DMS153 treated with DMSO at 0.1 percent for 48 hours (cell line): ENCODE data around the gene TYK2.
A peak's percentile ranks its signal among the peaks of the same experiment; 100 is the strongest.
"Not testable (repeated sequence)": the region's sequence is repeated elsewhere in the genome, so short reads cannot be mapped to it uniquely, and the experiment has no call there.

Experiments used
- DNase-seq: peaks from one replicate; lab custom pipeline; 2025; ENCODE audit not compliant: unreplicated experiment; lab: John Stamatoyannopoulos, UW

The TYK2 gene

DNA sequence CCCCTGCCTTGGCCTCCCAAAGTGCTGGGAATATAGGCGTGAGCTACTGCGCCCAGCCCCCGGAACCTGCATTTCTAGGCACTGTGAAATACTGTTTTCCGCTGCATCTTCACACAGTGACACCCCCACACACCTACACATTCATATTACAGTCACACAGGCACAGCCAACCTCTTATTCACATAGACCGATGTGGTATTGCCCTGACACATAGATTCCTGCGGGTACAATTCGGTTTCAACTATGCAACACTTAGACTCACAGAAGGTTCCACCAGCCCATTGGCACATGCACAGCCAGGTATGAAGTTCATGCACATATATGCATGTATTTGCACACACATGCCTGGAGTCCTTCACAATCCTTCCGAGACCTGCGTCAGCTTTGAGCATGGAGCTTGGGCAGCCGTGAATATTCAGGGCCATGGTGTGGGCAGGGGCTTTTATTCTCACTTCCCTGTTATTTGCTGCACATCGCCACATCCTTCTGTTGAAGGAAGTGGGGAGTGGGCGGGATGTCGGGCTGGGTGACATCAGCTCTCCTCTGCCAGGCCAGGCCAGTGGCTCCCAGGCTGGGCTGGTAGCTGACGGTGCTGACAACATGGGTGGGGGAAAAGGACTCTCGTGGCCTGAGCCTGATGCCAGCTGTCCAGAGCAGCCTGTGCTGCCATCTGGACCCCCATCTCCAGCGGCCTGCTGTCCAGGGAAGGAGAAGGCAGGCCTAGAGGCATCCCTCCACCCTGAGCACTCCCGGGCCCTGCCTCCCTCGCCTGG is 28.3 kb upstream of the TYK2 start:
- no peak for DNase-seq

DNA sequence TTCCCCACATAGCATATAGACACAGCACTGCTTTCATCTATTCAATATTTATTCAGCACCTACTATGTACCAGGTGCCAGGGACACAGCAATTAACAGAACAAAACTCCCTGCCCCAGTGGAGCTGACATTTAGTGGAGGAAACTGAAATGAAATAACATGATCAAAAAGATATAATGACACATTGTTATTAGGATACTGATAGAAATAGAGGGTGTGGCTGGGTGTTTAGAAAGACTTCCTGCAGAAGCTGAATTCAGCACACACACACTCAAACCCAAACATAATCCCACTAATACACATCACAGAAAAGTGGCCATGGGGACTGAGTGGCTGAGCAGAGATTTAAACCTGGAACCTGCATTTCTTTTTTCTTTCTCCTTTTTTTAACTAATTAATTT is 26.7 kb upstream of the TYK2 start:
- DNase-seq: no peak

DNA sequence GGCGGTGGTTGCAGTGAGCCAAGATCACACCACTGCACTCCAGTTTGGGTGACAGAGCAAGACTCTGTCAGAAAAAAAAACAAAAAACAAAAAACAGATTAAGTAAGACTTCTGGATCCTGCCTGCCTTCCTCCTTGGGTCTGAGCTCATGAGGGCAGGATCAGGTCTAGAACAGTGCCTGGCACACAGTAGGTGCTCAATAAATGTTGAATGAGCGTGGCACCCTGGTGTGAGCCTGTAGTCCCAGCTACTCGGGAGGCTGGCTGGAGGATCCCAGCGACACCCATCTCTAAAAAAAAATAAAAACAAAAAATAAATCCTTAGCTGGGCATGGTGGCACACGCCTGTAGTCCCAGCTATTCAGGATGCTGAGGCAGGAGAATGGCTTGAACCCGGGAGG is 25.8 kb upstream of the TYK2 start:
- DNase-seq: no peak

DNA sequence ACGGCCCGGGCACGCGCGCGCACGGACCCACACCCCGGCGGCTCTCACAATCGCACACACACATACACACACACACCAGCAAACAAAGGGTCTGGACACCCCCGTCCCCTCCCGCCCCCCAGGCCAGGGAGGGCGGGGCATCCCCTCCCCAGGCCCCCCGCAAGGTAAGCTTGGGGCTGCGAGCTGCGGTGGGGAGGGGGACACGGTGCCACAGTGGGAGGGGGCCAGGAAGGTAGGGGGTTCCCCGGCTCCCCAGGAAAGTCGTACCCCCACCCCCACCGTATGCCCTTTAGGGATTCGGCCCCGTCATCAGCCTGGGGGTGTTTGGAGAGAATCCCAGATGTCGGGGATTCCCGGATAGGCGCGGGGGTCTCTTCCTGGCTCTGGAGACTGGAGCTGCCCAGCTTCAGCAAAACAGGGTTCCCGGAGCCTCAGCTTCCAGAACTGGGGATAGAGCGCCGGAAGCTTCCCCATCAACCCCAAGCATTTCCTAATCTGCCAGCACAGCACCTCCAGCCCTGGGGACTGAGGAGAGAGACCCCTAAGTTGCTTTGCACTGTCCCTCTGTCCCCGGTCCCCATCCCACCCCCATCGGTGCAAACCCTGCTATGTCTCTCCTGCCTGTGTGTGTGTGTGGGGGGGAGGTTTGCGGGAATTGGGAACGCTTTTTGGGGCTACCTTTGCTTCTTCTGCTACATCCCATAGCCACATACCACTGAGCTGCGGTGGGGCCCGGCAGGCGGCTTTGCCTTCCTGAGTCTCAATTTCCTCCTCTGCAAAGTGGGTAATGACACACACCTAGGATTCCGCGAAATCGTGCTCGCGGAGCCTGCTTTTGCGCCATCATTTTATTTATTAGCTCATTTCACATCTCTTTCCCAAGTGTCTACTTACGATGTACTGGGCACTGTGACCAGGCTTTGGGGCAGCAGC is 24.8 kb upstream of the TYK2 start:
- DNase-seq: no peak

DNA sequence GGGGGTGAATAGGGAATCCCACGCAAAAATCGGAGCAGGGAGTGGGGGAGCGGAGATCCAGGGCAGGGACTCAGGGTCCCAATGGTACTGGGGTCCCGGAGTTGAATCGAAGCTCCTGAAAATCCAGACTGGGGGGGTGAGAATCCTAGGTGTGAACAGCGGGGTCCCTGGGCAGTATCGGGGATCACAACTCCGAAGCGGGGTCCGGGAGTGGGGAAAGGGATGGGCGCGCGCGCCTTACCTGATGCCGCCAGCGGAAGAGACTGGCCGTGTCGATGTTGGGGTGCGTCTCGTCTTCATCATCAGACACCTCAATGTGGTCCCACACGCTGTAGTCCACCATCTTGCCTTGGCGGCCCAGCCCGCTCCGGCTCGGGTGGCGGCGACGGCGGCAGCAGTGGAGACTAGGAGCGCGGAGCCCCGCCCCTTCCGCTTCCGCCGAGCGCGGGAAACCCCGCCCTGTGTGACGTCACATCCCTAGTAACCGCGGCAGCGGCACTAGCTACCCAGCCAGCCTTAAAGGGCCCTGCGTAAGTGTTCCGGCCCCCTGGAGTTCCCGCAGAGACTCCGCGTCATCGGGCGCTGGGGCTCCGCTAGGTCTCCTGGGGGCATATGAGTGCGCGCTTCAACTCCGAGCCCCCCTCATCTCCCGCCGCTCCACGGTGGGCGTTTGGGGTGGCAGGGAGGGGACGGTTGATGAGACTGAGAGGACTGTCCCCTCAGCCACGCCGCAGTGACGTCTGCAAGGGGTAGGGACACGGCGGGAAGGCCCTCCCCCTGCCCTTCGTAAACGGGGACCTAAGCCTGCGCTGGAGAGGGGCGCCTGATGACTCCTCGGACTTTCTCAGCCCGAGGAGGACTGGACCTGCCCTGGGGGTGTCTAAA is 23.0 kb upstream of the TYK2 start, which contains the start of gene CDC37:
Gene CDC37 (minus strand): TSS at position 406 of the 885 bp plus-strand sequence. CDS start 63 bp downstream, at position 343.
- peak; percentile 65 for DNase-seq

DNA sequence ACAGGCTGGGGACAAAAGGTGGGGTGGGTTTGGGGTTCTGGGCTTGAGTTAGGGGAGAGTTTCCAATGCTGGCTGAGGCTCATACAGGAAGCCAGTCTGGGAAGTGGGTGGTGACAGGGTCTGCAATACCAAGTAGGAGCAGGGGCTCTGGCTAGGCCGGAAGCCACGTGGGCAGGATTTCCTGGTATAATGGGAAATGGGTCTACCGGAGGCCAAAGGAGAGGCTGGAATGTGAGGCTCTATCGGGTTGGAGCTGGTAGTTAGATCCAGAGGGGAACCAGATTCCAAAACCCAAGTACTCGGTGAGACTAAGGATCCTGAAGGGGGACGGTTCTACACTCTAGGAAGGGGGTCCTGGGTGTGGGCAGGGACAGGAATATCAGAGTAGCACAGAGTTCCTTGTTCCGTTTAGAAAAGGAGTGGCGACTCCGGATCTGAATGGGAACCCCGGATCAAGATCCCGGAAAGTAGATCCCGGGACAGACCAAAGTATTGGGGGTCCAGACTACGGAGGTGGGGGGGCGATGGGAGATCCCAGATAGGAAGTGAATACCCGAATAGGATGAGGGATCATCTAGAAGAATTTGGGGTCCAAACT is 22.2 kb upstream of the TYK2 start:
- DNase-seq: no peak

DNA sequence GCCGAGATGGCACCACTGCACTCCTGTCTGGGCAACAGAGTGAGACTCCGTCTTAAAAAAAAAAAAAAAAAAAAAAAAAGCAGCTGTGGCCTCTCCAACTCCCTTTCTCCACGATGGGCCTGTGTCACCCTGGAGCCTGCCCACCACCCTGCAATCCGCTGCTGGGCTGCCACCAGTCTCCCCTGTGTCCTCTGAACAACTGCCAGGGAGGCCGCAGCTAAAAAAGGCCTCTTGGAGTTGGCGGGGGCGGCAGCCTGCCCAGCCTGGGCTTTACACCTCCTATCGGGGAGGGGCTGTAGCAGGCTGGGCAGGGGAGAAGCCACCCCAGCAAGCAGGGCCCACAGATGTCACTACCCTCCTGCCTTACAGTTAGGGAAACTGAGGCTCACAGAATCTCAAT is 19.5 kb upstream of the TYK2 start:
- DNase-seq: no peak

DNA sequence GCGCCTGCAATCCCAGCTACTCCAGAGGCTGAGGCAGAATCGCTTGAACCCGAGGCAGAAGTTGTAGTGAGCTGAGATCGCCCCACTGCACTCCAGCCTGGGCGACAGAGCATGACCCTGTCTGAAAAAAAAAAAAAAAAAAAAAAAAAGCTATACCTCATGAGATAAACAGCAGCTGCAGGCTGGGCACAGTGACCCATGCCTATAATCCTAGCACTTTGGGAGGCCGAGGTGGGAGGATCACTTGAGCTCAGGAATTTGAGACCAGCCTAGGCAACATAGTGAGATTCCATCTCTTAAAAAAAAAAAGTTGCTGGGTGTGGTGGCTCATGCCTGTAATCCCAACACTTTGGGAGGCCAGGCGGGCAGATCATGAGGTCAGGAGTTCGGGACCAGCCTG is 19.0 kb upstream of the TYK2 start:
- not testable (repeated sequence) for DNase-seq

DNA sequence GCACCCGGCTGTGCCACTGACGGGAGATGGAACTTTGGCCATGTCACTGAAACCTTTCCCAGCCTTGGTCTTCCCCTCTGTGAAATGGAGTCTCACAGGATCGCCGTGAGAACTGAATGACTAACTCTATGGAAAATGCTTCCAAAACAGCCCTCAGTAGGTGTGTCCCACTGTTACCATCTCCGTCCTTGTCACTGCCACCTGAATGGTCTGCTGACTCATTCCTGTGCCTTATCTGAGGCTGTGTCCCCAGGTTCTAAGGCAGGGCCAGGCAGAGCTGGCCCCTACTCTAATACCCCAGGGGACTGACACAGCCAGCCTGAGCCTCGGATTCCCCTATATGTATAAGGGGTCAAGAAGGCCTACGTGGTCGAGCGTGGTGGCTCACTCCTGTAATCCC is 18.4 kb upstream of the TYK2 start:
- DNase-seq: no peak

DNA sequence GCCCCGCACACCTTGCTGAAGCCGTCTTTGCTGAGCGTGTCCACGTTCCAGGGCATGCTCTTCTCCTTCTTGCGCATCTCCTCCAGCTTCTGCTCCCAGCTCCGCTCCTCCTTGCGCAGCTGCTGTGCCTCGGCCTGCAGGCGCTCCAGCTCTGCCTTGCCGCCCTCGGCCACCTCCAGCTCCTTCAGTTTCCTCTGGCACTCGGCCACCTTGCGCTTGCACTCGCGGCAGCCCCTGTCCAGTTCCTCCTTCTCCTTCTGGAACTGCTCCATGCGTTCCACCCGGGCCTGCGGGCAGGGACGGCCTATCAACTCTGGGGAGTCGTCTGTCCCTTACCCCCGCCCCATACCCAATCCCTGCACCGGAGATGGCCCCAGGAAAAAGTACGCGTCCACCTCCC is 15.5 kb upstream of the TYK2 start:
- DNase-seq: no peak

DNA sequence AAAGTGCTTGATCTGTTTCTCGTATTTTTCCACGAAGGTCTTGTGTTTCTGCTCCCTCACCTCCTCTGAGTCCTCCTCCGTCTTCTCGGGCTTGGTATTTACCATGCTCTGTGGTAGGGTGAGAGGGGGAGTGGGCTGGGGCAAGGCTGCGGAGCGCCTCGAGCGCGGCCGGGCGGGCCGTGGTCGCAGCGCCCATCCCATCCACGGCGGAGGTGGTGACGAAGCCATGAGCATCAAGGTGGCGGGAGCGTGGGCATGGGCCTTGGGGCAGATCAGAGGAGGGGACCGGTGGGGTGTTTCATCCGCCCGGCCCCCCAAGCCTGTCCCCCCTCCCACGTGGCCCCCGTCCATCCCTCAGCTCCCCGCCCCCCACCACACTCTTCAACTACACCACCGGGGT is 15.1 kb upstream of the TYK2 start:
- DNase-seq: no peak

DNA sequence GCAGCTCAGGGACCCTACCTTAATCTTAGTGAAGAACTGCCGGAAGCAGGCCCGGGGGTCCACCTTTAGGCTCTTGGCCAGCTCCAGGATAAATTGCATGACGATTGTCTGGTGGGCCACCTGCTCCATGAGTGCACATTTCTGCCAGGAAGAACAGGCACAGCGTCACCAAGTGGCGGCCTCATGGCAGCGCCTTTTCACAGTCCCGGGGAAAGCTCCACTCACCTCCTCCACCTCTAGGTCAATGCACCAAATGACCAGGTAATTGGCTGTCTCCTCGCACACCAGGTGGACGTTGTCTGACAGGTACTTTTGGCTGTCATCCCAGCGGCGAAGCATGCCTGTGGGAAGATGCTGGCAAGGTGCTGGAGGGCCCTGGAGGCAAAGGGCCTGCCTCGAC is 14.6 kb upstream of the TYK2 start:
- DNase-seq: no peak

DNA sequence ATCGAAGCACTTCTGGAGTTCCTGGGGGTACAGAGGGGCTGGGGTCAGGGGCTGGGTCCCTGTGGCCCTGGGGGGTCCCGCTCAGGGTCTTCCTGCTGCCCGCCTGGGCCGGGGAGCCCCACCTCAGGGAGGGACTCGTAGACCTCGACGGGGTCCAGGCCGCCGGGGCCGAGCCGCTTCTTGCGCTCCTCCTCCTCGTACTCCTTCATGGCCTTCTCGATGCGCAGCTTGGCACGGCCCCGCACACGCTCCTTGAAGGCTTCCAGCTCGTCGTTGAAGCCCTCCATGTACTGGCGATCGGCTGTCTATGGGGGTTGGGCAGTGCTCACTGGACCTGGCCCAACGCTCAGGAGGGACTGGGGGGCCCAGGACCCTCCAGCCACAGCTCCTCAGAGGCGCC is 12.8 kb upstream of the TYK2 start:
- DNase-seq: no peak

DNA sequence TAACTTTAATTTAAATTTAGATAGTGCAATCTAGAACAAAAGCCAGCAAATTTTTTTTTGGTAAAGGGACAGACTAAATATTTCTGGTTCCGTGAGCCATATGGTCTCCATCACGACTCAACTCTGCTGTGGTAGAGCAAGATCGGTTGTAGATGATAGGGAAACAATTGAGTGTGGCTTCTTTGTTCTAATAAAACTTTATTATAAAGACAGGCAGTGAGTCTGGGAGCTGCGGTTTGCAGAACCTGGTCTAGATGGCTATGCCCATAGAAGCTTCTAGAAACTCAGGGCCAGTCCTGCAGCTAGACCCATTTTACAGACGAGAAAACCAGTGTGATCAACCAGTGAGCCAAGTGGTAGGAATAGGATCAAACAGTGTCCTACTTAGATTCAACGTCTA is 11.7 kb upstream of the TYK2 start:
- no peak for DNase-seq

DNA sequence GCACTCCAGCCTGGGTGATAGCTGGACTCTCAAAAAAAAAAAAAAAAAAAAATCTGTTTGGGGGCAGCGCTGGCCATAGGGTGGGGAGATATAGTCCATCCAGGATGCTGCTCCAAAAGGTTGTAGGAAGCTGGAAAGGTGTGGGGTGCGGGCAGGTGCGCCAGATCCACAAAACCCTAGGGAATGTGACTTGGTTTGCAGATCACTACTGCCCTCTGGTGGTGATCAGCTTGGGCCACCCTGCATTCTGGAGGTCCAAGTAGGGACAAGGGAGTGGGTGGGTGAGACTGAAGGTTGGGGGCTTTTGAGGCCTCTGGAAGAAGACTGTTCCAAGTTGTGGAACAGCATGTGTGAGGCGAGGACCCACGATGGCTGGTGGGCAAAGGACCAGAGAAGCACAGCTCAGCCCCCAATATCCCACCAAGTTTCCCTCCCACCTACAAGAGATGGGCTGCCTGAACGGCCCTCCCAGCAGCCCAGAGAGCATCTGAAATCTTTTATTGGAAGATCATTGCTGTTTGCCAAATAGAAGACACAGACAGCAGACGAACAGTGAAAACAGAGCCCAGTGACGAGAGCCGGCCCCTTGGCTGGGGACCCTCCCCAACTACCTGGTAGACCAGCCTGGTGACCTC is 10.4 kb upstream of the TYK2 start:
- peak; percentile 35 for DNase-seq

DNA sequence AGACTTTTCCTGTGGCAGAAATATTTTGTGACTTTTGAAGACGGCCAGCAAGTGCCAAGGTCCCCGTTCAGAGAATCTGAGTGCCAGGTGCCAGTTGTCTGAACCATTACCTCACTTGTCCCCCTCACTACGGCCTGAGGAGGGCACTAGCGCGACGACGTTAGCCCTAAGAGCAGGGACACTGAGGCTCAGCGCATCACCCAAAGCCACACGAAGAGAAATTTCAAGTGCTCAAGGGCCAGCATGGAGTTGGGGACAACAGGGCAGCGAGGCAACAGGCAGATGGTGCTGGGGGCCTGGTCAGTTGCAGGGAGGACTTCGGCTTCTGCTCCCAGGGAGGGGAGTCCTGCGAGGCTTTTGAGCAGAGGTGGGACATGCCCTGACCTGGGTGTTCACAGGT is 9.5 kb upstream of the TYK2 start:
- no peak for DNase-seq

DNA sequence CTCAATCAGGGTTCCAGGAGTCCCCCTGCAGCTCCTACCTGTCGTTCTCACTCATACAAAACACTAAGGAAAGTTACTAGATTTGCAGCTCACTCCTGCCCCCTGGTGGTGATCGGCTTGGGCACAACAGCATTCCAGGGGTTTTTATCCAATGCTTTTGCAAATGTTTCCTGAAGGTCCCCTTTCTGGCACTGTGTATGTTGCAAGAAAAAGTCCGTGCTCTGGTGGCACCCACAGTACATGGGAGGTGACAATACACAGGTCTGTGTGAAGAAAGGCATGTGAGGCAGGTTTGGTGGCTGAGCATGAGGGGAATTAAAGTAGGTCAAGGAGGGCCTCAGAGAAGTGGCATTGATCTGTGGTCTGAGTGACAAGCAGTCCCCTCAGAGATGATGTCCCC is 8.6 kb upstream of the TYK2 start:
- DNase-seq: peak; percentile 77

DNA sequence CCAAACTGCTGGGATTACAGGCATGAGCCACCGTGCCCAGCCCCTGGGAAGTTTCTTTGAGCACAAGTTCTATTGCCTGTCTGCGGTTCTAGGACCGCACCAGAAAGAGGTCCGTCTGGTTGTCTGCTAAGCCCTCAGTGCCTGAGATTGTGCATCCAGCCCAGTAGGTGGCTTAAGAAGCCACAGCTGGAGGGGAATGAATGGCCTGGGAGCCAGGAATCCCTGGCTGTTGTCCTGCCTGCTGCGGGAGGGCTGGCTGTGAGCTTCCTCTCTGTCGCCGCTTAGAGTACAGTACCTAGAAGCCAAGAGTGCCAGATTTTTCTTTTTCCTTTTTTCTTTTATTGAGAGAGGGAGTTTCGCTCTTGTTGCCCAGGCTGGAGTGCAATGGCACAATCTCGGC is 4.2 kb upstream of the TYK2 start:
- no peak for DNase-seq

DNA sequence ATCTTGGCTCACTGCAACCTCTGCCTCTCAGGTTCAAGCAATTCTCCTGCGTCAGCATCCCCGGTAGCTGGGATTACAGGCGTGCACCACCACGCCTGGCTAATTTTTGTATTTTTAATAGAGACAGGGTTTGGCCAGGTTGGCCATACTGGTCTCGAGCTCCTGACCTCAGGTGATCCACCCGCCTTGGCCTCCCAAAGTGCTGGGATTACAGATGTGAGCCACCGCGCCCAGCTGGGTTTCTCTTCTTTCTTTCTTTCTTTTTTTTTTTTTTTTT is 2.8 kb upstream of the TYK2 start:
- not testable (repeated sequence) for DNase-seq

DNA sequence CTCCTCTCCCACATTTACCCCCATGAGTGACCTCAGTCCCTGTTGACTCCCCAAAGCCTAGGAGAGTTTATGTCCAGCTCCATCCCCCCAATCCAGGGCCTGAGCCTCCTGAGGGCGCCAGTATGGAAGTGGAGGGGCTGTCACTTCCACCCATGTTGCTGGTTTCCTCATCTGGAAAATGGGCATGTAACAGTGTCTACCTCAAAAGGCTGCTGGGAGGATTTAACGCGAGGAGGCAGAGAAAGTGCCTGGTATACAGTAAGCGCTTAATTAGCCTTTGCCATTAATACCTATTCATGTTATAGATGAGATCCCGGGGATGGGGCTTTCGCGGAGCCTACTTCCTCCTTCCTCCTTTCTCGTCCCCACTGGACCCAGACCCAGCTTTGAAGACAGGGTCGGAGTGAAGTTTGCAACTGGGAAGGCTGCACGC is 476 bp downstream of the TYK2 start:
- DNase-seq: no peak

DNA sequence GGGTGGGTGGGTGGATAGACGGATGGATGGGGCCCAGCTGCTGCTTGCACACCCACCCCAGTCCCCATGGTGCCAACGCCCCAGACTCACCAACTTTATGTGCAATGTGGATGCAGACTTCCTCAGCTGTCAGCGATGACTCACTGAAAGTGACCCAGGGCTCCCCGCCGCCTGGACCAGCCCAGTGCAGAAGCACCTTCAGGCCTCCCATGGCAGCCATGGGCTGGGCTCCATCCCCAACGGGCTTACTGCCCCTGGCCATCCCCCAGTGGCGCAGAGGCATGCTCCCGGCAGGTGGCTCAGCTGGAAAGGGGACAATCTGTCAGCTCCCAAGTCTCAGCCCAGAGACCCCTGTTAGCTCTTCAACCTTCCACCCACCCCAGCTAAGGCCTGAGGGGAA is 2.2 kb downstream of the TYK2 start:
- no peak for DNase-seq
